GM21737 (cell line): ENCODE results near the gene FOXN3.
"Not testable (repeated sequence)": the region's sequence is repeated elsewhere in the genome, so short reads cannot be mapped to it uniquely, and the experiment has no call there.

Source experiments
- ATAC-seq: cut with Tn5 transposase; IDR thresholded peaks from one replicate; pipeline ENCODE4 v1.9.1; 2021; ENCODE audit warnings: mild to moderate bottlenecking, moderate library complexity; ENCODE audit not compliant: unreplicated experiment

The FOXN3 gene

DNA sequence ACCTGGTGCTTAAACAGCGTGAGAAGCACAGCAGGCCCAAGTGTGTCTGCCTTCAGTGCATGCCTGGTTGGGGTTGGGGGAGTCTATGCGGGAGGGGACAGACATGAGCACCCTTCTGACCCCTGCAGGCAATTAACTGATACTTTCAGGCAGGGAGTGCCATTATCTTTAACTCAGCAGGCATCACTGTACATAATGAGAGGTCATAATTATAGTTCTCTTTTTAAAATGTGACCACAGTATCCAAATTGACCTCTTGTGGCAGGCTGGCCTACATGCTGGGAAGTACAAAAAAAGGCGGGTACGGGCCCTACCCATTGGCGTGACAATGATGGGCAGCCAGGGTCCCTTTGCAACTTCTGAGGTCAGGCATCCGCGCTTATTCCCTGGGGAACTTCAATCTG lies 209.1 kb downstream of the FOXN3 start:
- ATAC-seq, result no peak

DNA sequence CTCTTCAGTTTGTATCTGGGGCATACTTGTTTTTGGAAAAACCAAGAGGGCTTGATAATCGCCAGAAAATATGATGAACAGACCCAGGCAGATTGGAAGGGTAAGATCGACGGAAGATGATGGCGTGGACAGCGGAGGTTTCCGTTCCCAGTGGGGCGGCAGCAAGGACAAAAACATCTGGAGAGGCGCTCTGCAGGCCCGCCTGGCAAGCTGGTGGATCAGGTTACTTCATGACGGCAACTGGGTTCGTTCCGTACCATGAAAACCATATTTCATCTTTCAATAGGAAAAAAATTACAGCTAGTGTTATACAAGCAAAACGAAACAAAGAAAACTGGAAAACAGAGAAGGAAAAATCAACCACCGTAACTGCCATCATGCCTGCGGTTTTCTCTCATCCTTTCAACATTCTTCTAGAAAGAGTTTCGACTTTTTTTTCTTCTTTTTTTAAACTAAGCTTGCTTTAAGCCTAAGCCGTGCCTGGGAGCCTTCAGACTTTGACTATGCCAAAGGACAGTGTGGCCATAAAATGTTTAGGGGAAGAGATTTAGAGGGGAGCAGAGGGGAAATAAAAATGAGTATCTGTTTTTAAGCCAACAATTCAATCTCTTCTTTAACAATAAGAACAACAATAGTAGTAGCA lies 210.5 kb downstream of the FOXN3 start:
- ATAC-seq, result no peak

DNA sequence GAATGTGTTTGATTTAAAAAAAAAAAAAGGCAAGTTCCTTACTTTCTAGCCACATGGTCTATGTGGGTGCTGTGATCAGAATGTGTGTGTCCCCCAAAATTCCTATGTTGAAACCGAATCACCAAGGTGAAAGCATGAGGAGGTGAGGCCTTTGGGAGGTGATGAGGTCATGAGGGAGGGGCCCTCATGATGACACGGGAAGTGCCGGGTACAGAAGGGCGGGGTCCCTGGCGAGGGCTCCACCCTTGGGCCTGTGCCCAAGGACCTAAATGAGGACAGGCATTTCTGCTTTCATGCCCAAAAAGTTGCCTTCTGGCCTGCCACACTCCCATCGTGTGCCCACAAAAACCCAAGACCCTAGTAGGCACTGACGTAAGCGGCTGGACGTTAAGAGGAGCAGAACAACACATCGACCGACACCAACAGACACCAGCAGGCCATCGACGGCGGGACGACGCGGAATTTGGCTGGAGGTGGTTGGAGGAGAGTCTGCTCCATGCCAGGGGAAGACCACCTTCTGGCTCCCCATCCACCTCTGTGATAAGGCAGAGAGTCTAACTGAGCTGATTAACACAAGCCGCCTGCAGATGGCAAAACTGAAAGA lies 211.8 kb downstream of the FOXN3 start:
- ATAC-seq, result no peak

DNA sequence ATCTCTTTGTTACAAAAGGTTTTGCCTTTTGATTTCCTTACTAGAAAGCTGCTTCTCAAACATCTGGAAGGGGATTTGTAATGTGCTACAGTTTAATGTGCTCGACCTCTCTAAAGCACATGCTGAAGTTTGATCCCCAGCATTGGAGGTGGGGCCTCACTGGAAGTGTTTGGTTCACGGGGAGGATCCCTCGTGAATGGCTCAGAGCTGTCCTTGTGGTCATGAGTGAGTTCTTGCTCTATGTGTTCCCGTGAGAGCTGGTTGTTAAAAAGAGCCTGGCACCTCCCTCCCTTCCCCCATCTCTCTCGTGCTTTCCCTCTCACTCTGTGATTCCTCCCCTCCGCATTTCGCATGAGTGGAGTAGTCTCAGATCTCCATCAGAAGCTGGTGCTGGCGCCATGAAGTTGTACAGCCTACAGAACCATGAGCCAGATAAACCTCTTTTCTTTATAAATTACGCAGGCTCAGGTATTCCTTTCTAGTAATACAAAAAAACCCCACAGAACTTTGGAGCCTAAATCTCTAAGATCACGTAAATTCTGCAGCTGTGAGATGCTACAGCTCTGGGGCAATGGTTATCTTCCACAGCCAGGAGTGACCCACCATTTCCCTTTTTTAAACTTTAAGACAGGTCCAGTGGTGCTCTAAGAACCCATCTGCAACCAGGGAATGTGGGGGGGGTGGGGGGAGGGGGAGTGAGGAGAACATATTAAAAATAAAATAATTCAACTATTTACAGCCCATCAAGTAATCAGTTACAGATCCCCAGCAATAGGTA lies 214.4 kb downstream of the FOXN3 start:
- no peak for ATAC-seq

DNA sequence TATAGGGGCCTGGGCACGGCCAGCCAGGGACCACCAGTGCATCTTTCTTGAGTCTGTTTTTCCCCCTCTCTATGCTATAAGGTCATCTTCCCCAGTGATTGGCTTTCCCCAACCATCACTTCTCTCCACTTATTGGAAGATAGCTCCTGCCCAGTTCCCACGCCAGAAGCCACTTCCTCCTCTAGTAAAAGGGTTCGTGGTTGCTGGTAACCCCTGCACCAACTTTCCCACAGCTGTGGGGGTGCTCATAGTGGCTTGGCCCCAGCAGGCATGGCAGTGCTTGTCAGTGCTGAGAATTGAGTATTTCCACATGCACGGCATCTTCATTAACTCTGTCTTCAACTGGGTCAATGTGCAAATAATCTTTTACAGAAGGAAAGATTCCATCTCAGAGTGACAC lies 215.4 kb downstream of the FOXN3 start:
- ATAC-seq, result no peak

GRCh38 chr14:89199357-89199756 lies 217.7 kb downstream of the FOXN3 start:
- ATAC-seq, result not testable (repeated sequence)

- no peak for ATAC-seq
Observed at GRCh38 chr14:89198544-89199329, 218.3 kb downstream of the FOXN3 start.

- ATAC-seq, result no peak
Observed at GRCh38 chr14:89197623-89198022, 219.4 kb downstream of the FOXN3 start.

GRCh38 chr14:89196545-89196944 lies 220.5 kb downstream of the FOXN3 start:
- no peak for ATAC-seq

- ATAC-seq, result no peak
Observed at GRCh38 chr14:89194376-89194775, 222.7 kb downstream of the FOXN3 start.

DNA sequence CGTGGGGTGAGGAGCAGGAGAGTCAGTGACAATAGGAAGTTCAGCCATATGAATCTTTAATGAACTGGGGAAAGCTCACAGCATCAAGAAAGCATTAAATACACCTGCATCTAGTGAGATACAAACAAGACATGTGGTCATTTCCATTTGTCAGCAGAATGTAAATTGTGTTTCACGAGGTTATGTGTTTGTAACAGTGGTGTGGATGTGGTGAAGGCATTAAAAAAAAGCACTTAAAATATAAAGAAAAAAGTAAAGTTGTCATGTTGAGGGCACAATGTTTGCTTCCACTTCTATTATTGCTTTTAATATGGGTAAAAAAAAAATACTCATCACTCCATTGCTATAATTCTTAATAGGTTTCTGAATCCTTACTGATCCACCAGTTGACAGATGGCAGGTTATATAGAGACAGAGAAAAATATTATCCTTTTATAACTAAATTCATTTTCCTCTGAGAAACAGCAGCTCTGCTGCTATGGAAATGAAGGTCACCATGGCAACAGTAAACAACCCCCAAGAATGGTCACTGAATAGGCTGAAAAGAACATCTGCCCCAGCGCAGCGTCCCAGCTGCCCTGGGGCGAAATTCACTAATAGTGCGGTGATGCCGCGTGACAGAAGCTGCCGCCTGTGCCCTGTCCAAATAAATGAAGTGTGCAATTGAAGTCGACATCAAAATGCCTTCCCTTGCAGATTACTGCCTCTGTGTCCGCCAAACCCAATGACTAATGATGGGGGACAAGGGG lies 226.1 kb downstream of the FOXN3 start:
- no peak for ATAC-seq

DNA sequence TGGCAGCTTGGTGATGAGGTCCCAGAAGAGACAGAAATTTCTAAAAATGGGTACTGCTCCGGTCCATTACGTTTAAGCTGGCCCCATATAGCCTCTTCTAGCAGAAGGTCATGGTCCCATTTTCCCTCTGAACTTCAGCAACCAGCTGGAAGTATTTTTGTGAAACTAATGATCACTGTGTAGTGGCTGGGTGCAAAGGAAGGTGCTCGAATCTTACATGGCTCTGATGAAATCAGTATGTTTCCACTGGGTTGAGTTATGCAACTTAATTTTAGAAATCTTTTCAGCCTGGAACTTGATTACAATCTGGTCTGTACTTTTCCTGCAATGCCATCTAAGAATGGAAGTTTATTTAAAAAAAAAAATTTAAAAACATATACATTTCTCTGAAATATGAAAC lies 228.5 kb downstream of the FOXN3 start:
- ATAC-seq, result no peak

DNA sequence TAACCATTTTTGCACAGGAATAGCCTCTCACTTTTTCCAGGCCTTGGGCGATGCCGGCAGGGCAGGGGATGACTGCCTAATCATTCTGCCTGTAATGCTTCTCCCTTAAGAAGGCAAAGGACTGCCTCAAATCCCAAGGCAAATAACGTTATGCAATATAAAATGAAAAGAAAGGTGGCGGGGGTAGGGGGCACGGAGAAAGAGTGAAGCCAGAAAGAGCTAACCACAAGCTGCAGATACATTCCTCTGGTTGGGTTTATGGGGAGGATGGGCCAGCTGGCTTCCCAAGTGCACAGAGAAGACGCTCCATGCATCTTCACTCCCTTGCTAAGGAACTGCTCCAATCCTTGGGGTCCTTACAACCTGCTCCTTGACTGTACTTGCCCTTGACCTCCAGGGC lies 229.5 kb downstream of the FOXN3 start:
- ATAC-seq, result no peak

DNA sequence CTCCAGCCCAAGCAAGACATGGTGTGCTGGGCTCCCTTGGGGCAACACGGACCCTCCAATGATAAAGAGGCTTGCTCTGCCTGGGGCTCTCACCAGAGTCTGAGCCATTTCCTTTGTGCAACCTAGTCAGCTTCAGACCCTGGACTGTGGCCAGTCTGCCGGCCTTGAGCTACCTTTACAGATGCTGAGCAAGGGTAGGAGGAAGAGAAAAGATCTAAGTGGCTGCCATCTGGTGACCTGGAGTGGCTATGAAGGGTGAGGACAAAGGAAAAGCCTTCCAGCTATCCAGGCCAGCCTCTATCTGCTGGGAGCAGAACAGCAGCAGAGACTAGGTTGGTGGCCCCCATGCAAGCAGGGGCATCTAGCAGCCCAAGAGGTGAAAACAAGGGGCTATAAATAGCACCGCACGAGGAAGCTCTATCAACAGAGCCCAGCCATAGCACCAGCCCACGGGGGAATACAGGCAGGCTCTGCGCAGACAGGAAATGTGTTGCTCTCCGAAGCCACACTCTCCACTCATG lies 230.1 kb downstream of the FOXN3 start:
- peak; percentile 71 for ATAC-seq

- ATAC-seq, result no peak
Observed at GRCh38 chr14:89185919-89186855, 230.8 kb downstream of the FOXN3 start.

DNA sequence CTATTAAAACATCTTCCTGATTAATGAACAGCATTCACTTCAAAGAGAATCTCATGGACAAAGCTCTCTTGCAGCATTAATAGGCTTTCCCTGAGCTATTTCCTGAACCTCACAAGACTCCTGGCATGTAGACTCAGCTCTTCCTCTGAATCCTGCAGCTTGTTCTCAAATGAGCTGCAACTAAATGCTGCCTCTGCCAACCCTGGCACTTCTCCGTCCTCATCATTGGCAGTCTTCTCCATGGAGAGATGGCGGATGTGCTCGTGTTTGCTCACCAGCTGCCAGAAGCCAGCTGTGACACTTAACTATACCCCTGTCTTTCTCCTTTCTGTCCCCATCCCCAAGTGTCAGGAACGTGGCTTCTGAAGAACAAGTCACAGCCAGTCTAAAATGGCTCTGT lies 232.1 kb downstream of the FOXN3 start:
- no peak for ATAC-seq

DNA sequence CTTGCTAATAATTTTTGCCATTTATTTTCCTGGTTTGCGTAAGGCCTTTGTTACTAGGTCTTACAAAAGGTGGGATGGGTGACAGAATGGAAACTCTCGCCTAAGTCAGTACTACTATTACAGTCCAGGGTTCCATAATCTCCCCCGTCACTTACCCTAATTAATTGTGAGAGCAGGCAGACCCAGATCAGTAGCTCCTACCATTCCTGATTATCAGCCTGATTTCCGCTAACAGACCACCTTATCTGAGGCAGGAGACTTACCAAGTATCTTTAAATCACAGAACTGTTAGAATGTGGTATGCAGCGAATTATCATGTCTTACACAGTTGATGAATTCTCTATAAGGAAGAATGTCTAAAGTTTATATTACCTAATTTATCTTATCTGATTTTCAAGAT lies 234.7 kb downstream of the FOXN3 start:
- no peak for ATAC-seq

DNA sequence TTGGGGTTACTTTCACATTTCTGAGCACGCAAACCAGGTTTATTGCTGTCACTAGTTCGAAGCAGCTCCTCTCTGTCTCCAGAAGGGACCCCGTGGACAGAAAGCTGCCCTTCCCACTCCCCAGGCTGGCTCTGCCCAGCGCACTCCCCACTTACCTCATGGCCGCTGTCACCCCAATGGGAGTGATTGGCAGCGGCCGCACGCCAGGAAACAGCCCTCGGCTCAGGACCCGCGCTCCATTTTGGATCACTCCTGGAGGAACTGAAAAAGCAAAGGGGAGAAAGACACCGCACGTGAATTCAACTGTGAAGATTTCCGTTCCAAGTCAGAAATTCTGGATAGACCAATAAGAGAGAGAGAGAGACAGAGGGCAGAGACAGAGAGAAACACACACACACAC lies 236.5 kb downstream of the FOXN3 start:
- no peak for ATAC-seq

DNA sequence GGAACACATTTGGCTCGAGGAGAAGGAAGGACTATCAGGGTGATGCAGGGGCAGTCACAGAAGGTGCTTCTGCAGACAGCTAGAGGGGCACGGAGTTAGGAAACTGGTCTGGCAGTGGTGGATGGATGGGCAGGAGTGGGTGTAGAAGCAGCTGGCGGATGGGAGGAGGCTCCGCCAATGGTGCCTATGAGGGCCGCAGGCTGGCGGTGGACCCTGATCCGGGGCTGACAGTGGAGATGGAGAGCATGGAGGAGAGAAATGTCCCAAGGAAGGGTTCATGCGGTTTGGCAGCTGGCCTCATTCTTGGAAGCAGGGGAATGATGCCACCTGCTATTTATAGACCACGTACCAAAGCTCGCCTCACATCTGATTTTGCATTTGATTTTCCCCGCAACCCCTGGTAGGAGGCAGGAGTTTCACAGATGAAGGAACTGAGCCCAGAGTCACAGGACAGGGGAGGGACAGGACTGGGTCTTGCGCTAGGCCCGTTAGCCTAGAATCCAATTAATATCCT lies 237.1 kb downstream of the FOXN3 start:
- ATAC-seq, result no peak
